OCI-LY3 (cell line): ENCODE measurements around the gene OXTR.

Source experiments
- CTCF ChIP-seq: fragments of 200-600, 300-600 bp; sonication (generic); IDR thresholded peaks from 2 replicates; pipeline ENCODE4 v1.5.1; 2014; ENCODE audit warnings: antibody characterized with exemption, low read length, low read depth
- EZH2phosphoT487 ChIP-seq: fragments of 200-600 bp; shearing (Covaris generic); IDR thresholded peaks from 2 replicates; pipeline ENCODE4 v1.6.1; 2018; ENCODE audit warnings: antibody characterized with exemption, mixed run types, low read depth

GRCh38 chr3:8712045-8712907 is 57.1 kb downstream of the OXTR start:
- no peak for TF ChIP-seq EZH2phosphoT487
- TF ChIP-seq CTCF = no peak
